AG10803 (cell line): ENCODE results near the gene NSUN3.
"Not testable (repeated sequence)": the region's sequence is repeated elsewhere in the genome, so short reads cannot be mapped to it uniquely, and the experiment has no call there.

Experiments
- DNase-seq: peaks from one replicate; pipeline ENCODE4 v3.0.0; 2010; ENCODE audit warnings: low read depth
- H3K4me3 ChIP-seq: 2 replicates; pipeline ENCODE4 v1.5.1; 2011; ENCODE audit warnings: mild to moderate bottlenecking, low read length, control low read depth
- CTCF ChIP-seq: conservative IDR thresholded peaks from 2 replicates; pipeline ENCODE4 v1.5.1; 2011; ENCODE audit warnings: mild to moderate bottlenecking, low read length, control low read depth, inconsistent platforms

Gene NSUN3

GRCh38 chr3:94036909-94037507 lies 25.9 kb upstream of the NSUN3 start:
- peak; percentile 66 for DNase-seq
- TF ChIP-seq CTCF = peak; percentile 67
- no peak overlapping the region for H3K4me3 ChIP-seq

- no peak overlapping the region for H3K4me3 ChIP-seq
- no peak for TF ChIP-seq CTCF
- DNase-seq = no peak
These were observed 19.6 kb upstream of the NSUN3 start for GRCh38 chr3:94043285-94043684.

GRCh38 chr3:94044100-94044936 lies 18.5 kb upstream of the NSUN3 start:
- H3K4me3 ChIP-seq, DNase-seq: not testable (repeated sequence)

DNA sequence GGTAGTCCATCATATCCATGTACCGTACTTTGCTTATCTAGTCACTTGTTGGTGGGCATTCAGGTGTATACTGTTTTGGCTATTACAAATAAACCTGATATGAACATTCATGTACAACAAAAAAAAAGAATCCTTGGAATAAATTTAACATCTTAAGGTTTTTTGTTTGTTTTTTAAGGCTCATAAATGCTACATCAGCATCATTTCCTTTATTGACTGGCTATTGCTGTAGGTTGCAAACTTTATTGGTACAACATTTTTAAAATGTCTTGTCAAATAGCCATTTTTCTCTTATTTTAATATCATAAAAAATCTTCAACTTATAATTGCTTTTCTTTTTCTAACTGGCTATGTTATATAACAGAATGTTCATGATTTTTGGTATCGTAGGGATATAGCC lies 16.3 kb upstream of the NSUN3 start:
- no peak overlapping the region for H3K4me3 ChIP-seq
- no peak for TF ChIP-seq CTCF
- DNase-seq = no peak

DNA sequence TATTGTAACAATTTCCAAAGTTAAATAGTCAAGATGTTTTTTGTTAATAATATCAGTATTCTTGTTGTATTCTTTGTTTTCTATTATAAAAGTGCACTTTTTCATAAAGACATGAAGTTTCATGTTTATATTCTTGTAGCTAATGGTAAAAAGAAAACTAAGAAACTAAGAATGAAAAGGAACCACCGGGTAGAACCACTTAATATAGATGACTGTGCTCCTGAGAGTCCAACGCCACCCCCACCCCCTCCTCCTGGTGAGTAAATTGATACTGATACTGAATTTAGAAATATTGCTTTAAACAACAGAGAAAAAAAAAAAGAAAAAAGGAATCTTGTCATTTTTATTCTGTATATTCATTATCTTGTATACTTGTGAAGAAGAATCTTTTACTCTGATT lies 13.6 kb upstream of the NSUN3 start:
- no peak for DNase-seq
- TF ChIP-seq CTCF = no peak
- no peak overlapping the region for H3K4me3 ChIP-seq

DNA sequence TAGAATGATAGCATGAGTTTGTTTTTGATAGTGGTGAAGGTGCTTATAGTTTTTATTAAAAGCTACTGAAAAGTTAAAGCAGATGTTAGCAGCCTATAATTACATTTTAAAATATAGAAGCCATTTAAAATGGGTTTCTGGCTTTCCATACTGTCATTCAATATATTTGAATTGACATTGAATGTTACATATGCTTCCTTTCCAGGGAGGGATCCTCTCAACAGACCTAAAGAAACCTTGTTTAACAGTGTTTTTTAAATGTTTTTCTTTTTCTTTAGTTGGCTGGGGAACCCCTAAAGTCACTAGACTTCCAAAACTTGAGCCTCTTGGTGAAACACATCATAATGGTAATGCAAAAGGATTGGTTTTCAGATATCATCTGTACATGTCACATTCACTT lies 12.3 kb upstream of the NSUN3 start:
- H3K4me3 ChIP-seq = no peak overlapping the region
- no peak for DNase-seq
- no peak for TF ChIP-seq CTCF

- no peak overlapping the region for H3K4me3 ChIP-seq
- DNase-seq = no peak
- no peak for TF ChIP-seq CTCF
These were observed 1.6 kb upstream of the NSUN3 start for GRCh38 chr3:94061297-94061696.
